Bronchial epithelial cell (primary cell): ENCODE results near the gene AFDN. TPM values are rescaled to one million over a fixed set of nuclear protein-coding genes. Genes with fewer than 3 reads are reported as not detected.
"Not testable (repeated sequence)": the region's sequence is repeated elsewhere in the genome, so short reads cannot be mapped to it uniquely, and the experiment has no call there.

Experiments used
- DNase-seq: peaks from one replicate; pipeline ENCODE4 v3.0.0-alpha.2; 2010; ENCODE audit warnings: low read depth
- FAIRE-seq: peaks from 2 replicates; lab custom pipeline; 2011; peaks lifted over from hg19 to GRCh38; lab: Jason Lieb, UNC
- H3K27me3 ChIP-seq: 2 replicates; pipeline ENCODE4 v1.5.1; 2011; ENCODE audit warnings: low read length; ENCODE audit not compliant: control insufficient read depth, insufficient read depth
- H3K36me3 ChIP-seq: 2 replicates; pipeline ENCODE4 v1.5.1; 2011; ENCODE audit warnings: low read length; ENCODE audit not compliant: control insufficient read depth, insufficient read depth
- H3K4me3 ChIP-seq: 2 replicates; pipeline ENCODE4 v1.5.1; 2011; ENCODE audit warnings: mild to moderate bottlenecking, low read depth, low read length, control low read depth
- CTCF ChIP-seq: IDR thresholded peaks from 2 replicates; pipeline ENCODE4 v1.5.1; 2011; ENCODE audit warnings: mild to moderate bottlenecking, moderate library complexity, low read length, control low read depth, inconsistent platforms; ENCODE audit not compliant: insufficient read depth, severe bottlenecking
- total RNA-seq: library from RNA; depleted of rRNA; stranded (reverse); fragments of >200 nt; gene quantifications from 2 replicates; pipeline ENCODE4 v1.2.1, GENCODE V29; 2014

The AFDN gene
- total RNA-seq, 1 donor from 2014 or later = 146 TPM

- no peak for FAIRE-seq
- Histone ChIP-seq H3K4me3 (no peak overlapping the region), H3K36me3 (no peaks in the 10 kb centered on the region), H3K27me3 (peaks cover 3% of the 10 kb centered on the region)
- no peak for TF ChIP-seq CTCF
- DNase-seq = no peak
Observed at GRCh38 chr6:167996424-167997199, 169.9 kb downstream of the AFDN start.

GRCh38 chr6:167997642-167998041 is 170.9 kb downstream of the AFDN start, which contains the start of gene KIF25:
Gene KIF25, plus strand, starts transcription at chr6:167997671. Its CDS starts 31,915 bp downstream, at chr6:168029586.
- no peaks in the 10 kb centered on the region for H3K36me3 ChIP-seq
- TF ChIP-seq CTCF = no peak
- FAIRE-seq (no peak), DNase-seq (no peak)
- H3K27me3 ChIP-seq = peaks cover 5% of the 10 kb centered on the region
- H3K4me3 ChIP-seq = no peak within 1 kb of the TSS

- Histone ChIP-seq H3K27me3 (peaks cover 6% of the 10 kb centered on the region), H3K4me3 (no peak overlapping the region), H3K36me3 (no peaks in the 10 kb centered on the region)
- no peak for TF ChIP-seq CTCF
- DNase-seq = no peak
- no peak for FAIRE-seq
Observed at GRCh38 chr6:167998215-167998614, 171.5 kb downstream of the AFDN start.

- FAIRE-seq (no peak), DNase-seq (no peak)
- no peaks in the 10 kb centered on the region for H3K36me3 ChIP-seq
- peaks cover 16% of the 10 kb centered on the region for H3K27me3 ChIP-seq
- no peak for TF ChIP-seq CTCF
- no peak overlapping the region for H3K4me3 ChIP-seq
Observed at GRCh38 chr6:168000198-168001028, 173.7 kb downstream of the AFDN start.

- TF ChIP-seq CTCF = no peak
- no peak for DNase-seq
- peaks cover 16% of the 10 kb centered on the region for H3K27me3 ChIP-seq
- no peaks in the 10 kb centered on the region for H3K36me3 ChIP-seq
- no peak for FAIRE-seq
- no peak overlapping the region for H3K4me3 ChIP-seq
Observed at GRCh38 chr6:168001029-168001332, 174.3 kb downstream of the AFDN start.

GRCh38 chr6:168001514-168001913 is 174.8 kb downstream of the AFDN start:
- DNase-seq, FAIRE-seq, H3K4me3 ChIP-seq, H3K36me3 ChIP-seq: not testable (repeated sequence)
- peaks cover 16% of the 10 kb centered on the region for H3K27me3 ChIP-seq
